ENCODE measurements around the gene C19orf53.

Gene C19orf53

DNA sequence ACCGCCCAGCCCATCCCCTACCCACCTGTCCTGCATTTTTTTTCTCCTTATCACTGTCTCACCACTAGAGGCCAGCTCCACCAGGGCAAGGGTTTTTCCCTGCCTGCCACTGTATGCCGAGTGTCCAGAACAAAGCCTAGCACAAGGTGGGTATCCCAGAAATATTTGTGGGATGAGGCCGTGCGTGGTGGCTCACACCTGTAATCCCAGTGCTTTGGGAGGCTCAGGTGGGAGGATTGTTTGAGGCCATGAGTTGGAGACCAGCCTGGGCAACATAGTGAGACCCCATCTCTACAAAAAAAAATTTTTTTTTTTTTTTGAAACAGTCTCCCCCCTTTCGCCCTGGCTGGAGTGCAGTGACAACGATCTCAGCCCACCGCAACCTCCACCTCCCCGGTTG lies 12.8 kb upstream of the C19orf53 start:
- ChIA-PET CTCF (interaction anchor here (1.2 kb wide), 1 partner anchor 11 kb away, joined by 5 read pairs; no protein-coding TSS in a partner anchor), POLR2A (no interaction called here)
- DNase-seq (ENCODE audit: extremely low spot score) = no peak
- TF ChIP-seq CTCF (IDR thresholded peaks at IDR 0.05; ENCODE audit: control extremely low read depth, extremely low read depth, low read depth, missing control alignments) = no peak

DNA sequence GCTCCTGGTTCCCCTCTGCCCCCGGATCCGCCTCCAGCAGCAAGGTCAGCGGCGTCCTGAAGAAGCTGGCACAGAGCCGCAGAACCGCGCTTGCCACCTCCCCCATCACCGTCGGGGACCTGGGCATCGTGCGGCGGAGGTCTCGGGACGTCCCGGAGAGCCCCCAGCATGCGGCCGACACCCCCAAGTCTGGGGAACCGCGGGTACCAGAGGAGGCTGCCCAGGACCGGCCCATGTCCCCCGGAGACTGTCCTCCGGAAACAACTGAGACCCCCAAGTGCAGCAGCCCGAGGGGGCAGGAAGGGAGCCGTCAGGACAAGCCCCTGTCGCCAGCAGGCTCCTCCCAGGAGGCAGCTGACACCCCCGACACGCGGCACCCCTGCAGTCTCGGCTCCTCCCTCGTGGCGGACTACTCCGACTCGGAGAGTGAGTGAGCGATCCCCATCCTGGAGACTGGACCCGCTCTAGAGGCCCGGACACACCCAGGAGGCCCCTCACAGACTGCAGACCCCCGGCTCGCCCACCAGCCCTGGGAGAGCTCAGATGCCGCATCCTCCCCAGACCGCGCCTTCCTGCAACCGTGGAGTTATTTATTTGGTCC lies 11.5 kb upstream of the C19orf53 start:
- CTCF ChIA-PET = interaction anchor here (1.9 kb wide), 1 partner anchor 14 kb away, joined by 5 read pairs; no protein-coding TSS in a partner anchor
- TF ChIP-seq CTCF (IDR thresholded peaks at IDR 0.05; ENCODE audit: control extremely low read depth, extremely low read depth, low read depth, missing control alignments) = no peak
- no peak for DNase-seq (ENCODE audit: extremely low spot score)
- POLR2A ChIA-PET = no interaction called here

GRCh38 chr19:13763265-13763664 lies 11.0 kb upstream of the C19orf53 start:
- TF ChIP-seq CTCF (IDR thresholded peaks at IDR 0.05; ENCODE audit: control extremely low read depth, extremely low read depth, low read depth, missing control alignments) = no peak
- ChIA-PET CTCF (interaction anchor here (1.9 kb wide), 1 partner anchor 15 kb away, joined by 5 read pairs; no protein-coding TSS in a partner anchor), POLR2A (no interaction called here)
- peak; percentile 14 for DNase-seq (ENCODE audit: extremely low spot score)

DNA sequence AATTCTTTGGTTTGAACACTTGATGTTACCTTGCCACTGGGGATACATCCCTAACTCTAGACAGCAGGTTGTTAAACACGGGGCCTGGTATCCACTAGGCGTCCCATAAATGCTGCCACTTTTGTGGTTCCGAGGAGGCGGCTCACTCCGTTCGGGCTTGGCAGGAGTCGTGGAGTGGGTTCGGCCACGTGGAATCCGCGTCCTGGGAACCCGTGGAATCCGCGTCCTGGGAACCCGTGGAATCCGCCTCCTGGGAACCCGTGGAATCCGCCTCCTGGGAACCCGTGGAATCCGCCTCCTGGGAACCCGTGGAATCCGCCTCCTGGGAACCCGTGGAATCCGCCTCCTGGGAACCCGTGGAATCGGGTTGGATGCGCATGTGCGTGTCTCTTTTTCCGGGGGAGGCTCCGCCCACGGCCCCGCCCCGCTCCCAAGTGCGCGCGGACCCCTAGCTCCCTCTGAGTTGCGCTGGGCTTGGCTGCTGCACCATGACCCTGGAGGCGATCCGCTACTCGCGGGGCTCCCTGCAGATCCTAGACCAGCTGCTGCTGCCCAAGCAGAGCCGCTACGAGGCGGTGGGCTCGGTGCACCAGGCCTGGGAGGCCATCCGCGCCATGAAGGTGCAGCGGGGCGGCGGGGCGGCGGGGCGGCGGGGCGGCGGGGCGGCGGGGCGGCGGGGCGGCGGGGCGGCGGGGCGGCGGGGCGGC lies 10.0 kb upstream of the C19orf53 start, which contains the start of gene MRI1:
MRI1 (plus strand) TSS at position 422 of the 707 bp plus-strand sequence; CDS start at position 489, 67 bp downstream.
- ChIA-PET POLR2A (interaction anchor here (0.5 to 1.1 kb wide), 4 partner anchors 19 to 615 kb away, joined by 3 to 4 read pairs (median 3); no protein-coding TSS in a partner anchor), CTCF (interaction anchor here (1.1 kb wide), 1 partner anchor 16 kb away, joined by 3 read pairs; a partner anchor contains a TSS)
- peak; percentile 90 for DNase-seq (ENCODE audit: extremely low spot score)
- TF ChIP-seq CTCF (IDR thresholded peaks at IDR 0.05; ENCODE audit: control extremely low read depth, extremely low read depth, low read depth, missing control alignments) = no peak

DNA sequence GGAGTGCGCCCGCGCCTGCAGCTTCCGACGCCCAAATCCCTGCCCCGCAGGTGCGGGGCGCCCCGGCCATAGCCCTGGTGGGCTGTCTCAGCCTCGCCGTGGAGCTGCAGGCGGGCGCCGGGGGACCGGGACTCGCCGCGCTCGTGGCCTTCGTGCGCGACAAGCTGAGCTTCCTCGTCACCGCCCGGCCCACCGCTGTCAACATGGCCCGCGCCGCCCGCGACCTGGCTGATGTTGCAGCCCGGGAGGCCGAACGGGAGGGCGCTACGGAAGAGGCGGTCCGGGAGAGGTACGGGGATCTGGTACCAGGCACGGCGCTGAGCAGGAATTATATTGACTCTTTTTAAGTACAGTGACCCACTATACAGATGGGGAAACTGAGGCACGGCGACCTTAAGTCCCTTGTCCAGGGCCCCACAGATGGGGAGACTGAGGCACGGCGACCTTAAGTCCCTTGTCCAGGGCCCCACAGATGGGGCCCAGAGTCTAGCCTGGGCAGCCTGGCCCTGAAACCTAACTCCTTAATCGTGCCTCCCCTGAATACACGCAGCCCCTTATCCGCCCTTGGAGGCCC lies 9.3 kb upstream of the C19orf53 start:
- no peak for TF ChIP-seq CTCF (IDR thresholded peaks at IDR 0.05; ENCODE audit: control extremely low read depth, extremely low read depth, low read depth, missing control alignments)
- CTCF ChIA-PET = interaction anchor here (1.1 kb wide), 1 partner anchor 17 kb away, joined by 3 read pairs; a partner anchor contains a TSS
- POLR2A ChIA-PET = interaction anchor here (0.6 to 1.1 kb wide), 3 partner anchors 19 to 108 kb away, joined by 3 to 4 read pairs (median 3); no protein-coding TSS in a partner anchor
- DNase-seq (ENCODE audit: extremely low spot score) = peak; percentile 46

DNA sequence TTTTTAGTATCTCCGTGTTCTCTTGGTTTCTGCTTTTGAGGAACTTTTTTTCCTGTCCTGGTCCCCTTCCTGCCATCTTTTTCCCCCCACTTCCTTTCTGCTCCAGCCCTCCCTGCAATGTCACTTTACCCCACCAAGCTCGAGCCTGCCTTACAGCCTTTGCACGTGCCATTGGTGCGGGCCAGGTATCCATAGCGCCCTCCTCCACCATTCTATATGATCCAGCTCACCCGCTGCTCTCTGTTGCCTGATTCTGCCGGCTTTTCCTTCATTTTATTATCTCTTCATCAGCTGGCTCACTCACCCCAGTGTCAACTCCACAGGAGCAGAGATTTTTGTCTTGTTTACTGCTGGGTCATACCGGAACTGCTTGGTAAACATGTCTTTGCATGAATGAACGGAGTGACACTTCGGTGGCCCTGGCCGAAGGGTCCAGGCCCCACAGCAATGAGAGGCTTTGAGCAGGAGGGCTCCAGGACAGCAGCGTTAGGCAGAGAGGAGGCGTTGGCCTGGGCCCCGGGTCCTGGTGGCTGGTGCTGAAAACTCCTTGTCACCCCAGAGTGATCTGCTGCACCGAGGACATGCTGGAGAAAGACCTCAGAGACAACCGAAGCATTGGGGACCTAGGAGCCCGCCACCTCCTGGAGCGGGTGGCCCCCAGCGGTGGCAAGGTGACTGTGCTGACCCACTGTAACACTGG lies 8.7 kb upstream of the C19orf53 start:
- POLR2A ChIA-PET = no interaction called here
- CTCF ChIA-PET = interaction anchor here (1.1 kb wide), 1 partner anchor 18 kb away, joined by 3 read pairs; a partner anchor contains a TSS
- DNase-seq (ENCODE audit: extremely low spot score) = no peak
- TF ChIP-seq CTCF (IDR thresholded peaks at IDR 0.05; ENCODE audit: control extremely low read depth, extremely low read depth, low read depth, missing control alignments) = no peak

Measured in GM10248 (cell line).